Measurements from ENCODE around the gene HOXA6.

DNA sequence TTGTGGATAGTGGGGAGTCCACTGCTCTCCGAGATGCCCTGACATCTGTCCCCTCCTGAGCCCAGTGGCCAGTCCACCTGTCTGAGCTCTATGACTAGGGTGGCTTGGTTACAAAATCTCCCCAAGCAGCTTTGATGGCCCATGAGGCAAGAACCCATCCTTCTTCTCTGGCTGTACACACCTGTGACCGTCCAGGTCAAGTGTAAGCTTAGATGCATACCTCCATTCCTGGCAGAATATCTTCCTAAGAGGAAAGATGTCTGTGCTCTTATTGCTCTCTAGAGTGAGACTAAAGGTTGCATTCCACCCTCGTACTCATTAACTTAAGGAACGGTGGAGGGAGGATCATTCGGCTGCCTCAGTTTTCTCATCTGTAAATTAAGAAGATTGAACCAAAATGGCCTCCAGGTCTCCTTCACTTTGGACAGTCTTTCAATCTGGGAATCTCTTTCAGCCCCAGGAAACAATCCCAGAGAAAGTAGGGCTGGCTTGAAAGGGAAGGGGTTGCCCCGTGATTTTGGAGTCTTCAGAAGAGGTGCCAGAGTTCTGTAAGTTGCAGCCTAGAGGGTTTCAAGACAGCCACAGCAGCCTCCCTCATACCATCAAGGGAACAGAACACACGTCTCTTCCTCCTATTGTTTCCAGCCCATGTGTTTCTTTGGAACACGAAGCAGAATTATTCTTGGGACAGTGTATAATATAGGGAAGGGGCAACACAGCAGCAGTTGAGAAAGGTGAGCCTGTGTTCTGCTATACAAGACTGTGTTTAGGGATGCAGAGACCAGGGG is 22.5 kb downstream of the HOXA6 start:
- TF ChIP-seq, protein P1, sequence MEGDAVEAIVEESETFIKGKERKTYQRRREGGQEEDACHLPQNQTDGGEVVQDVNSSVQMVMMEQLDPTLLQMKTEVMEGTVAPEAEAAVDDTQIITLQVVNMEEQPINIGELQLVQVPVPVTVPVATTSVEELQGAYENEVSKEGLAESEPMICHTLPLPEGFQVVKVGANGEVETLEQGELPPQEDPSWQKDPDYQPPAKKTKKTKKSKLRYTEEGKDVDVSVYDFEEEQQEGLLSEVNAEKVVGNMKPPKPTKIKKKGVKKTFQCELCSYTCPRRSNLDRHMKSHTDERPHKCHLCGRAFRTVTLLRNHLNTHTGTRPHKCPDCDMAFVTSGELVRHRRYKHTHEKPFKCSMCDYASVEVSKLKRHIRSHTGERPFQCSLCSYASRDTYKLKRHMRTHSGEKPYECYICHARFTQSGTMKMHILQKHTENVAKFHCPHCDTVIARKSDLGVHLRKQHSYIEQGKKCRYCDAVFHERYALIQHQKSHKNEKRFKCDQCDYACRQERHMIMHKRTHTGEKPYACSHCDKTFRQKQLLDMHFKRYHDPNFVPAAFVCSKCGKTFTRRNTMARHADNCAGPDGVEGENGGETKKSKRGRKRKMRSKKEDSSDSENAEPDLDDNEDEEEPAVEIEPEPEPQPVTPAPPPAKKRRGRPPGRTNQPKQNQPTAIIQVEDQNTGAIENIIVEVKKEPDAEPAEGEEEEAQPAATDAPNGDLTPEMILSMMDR (IDR thresholded peaks at IDR 0.05): no peak
- TF ChIP-seq TCF7 (CRISPR knock-in tag; IDR thresholded peaks at IDR 0.05; ENCODE audit: low read depth) (no peak), FOXP1 (CRISPR knock-in tag; IDR thresholded peaks at IDR 0.05; ENCODE audit: borderline replicate concordance) (no peak)
- TF ChIP-seq, protein P2, sequence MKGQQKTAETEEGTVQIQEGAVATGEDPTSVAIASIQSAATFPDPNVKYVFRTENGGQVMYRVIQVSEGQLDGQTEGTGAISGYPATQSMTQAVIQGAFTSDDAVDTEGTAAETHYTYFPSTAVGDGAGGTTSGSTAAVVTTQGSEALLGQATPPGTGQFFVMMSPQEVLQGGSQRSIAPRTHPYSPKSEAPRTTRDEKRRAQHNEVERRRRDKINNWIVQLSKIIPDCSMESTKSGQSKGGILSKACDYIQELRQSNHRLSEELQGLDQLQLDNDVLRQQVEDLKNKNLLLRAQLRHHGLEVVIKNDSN (CRISPR knock-in tag; IDR thresholded peaks at IDR 0.05): no peak
